Sciatic nerve (tissue), 2 donors: Measurements from ENCODE around the gene RUNX2. TPM values are rescaled to one million over a fixed set of nuclear protein-coding genes. Genes with fewer than 3 reads are reported as not detected.

Source experiments
- ATAC-seq: fragments of 200-7000 bp; cut with Tn5 transposase; one replicate; pipeline ENCODE4 v1.9.1; 2020; ENCODE audit warnings: mild to moderate bottlenecking, moderate library complexity
- DNase-seq: peaks from one replicate; pipeline ENCODE4 v3.0.0-alpha.2; 2020; ENCODE audit warnings: low spot score
- intact Hi-C: fragments of 100-400 bp; cut with DNase I; formaldehyde crosslinking; loops from one replicate; pipeline ENCODE4 v1.14.2; 2022
- total RNA-seq: library from RNA; stranded (reverse); fragmentation: NEBNext Ultra II Directional; extraction: Animal tissue kit (Norgen Biotek cat#: 25700); gene quantifications from one replicate; pipeline ENCODE4 v1.2.1, GENCODE V29; 2021
- donor health status: DM: no; HTN: no; CAD: no.
- donor health status: DM: no; HTN: no; CAD: no.

The RUNX2 gene
- total RNA-seq, 1 donor from 2014 or later: 18.0 TPM

DNA sequence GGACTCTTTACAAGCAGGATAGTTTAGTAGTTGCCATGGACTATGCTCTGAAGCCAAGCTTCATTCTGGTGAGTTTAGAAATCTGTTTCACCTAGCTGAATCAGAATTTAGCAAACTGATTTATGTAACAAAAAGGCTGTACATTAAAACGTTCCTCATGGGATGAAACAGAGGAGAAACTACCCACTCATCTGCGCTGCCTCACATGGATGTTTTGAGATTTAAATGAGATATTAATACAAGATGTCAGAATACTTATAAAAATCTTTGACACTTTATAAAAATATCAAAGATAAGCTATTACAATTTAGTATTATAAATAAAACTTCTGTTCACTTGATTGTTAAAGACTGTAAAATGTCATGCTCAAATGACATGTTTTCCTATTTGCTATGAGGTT is 16.8 kb downstream of the RUNX2 start:
- DNase-seq (no peak), ATAC-seq (no peak)
- intact Hi-C loops: no loop called here

DNA sequence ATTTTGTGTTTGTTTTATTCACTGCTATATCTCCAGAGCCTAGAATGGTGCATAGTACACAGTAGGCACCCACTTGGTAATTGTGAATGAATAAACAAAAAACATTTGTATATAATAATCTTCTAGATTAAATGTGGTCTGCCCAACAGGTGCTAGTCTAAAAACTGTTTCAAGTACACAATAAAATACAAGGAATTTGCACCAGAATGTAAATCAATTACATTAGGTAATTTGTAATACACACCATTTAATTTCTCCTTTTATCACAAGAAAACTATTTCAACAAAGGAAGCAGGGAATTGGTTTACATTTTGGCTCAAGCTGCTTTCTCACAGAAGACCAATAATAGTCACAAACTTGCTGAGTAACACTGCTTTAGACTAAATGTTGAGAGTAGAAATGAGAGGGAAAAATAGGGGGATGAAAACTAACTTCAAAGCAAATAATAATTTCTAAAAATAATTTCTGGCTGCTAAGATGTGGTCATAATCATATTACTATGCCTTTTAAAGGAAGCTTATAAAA is 22.1 kb downstream of the RUNX2 start:
- ATAC-seq (no peak), DNase-seq (no peak)
- intact Hi-C loops: no loop called here

DNA sequence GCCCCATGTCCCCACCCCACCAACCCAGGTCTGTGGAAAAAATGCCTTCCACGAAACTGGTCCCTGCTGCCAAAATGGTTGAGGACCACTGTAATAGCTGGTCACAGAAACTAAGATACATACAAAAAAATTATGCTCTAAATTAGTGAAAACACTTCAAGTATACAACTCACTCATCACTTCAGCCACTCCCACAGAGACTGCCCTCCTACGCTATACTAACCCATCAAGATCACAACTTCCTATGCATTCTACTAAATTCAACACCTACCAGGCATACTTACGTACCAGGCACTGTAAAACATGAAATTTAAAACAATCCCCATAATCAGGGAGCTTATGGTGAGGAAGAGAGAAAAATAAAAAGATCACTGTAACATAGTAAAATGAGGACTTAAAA is 22.9 kb downstream of the RUNX2 start:
- ATAC-seq (no peak), DNase-seq (no peak)
- intact Hi-C loops: no loop called here

DNA sequence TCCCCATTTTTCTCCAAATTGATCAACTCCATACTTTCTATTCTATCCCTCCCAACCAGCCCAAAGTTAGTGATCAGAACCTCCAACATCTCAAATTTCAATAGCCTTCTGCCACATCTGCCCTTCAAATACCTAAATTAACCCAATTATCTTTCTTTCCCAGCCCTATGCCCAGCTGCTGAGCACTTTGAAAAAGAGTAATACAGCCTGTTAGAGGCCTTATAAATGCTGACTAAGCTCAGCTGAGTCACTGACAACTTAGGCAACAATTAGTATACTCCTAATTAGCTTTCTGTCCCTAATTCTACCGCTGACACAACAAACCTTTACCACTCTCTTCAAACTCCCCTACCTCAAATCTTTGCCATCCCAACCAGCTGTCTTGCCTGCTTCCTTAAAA is 23.5 kb downstream of the RUNX2 start:
- ATAC-seq (no peak), DNase-seq (no peak)
- intact Hi-C loops: no loop called here

DNA sequence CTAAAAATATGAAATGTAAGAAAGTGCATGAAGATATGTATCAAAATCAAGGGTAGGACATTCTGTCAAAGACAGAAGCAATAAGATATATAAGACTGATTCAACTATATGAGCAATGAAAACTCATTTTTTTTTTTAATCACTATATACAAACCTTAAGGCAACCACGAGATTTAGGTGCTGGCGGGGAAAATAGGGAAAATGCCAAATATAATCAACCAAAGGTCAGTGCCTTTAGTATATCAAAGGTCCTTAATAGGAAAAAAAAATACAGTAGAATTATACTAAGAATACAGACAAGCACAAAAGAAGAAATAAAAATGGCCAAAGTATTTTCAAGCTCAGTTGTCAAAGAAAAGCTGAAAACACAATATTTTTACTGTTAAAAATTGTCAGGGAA is 25.5 kb downstream of the RUNX2 start:
- ATAC-seq (no peak), DNase-seq (no peak)
- intact Hi-C loops: no loop called here

DNA sequence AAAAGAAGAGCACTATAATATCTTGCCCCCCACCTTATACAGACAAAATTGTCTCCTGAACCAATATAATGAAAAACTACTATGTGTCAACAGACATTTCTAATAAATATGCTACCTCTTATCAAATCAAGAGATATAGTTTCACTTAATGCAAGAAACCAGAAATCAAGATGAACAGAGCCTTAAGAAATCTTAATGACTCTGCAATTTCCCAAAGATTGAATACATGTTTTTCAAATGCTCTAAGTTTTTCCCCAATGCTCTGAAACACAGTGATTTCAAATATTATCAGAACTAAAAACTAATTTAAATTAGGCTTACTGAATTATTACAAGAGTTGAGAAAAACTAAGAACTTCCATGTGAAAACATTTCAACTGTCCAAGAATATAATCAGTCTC is 36.3 kb downstream of the RUNX2 start:
- intact Hi-C loops: no loop called here
- ATAC-seq (no peak), DNase-seq (no peak)

DNA sequence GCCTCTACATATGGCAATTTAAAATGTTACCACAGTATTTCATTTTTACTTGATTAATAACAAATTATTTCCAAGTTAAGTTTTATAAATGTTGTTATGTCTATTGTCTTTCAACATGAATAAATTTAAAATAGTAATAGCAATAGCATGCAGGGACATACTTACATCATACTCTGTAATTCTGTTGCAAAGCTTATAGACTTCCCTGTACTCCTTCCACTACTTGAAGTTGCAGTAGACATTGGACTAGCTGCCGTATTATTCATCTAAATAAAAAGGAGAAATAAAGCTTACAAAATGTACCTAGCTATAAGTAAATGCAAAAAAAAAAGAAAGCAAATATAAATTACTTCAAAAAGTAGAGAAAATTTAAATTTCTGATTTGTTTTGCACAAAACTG is 36.9 kb downstream of the RUNX2 start:
- DNase-seq (no peak), ATAC-seq (no peak)
- intact Hi-C loops: no loop called here

DNA sequence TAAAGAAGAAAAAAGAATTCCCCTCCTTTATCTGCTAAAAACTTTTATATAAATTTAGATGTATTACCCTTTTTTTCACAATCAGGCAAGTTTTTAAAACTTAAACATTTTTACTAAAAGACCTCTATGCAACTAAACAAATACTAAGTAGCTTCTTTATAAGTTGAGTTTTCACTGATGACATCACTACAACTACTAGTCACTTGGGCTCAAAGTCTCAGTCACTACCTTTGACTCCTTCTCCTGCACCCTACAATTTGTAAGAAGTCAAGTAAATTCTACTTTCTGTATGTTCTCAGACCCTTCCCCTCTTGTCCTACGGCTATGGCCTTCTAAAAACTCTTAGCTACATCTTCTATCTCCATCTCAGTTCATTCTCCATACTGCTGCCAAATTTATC is 38.4 kb downstream of the RUNX2 start:
- ATAC-seq (no peak), DNase-seq (no peak)
- intact Hi-C loops: no loop called here

DNA sequence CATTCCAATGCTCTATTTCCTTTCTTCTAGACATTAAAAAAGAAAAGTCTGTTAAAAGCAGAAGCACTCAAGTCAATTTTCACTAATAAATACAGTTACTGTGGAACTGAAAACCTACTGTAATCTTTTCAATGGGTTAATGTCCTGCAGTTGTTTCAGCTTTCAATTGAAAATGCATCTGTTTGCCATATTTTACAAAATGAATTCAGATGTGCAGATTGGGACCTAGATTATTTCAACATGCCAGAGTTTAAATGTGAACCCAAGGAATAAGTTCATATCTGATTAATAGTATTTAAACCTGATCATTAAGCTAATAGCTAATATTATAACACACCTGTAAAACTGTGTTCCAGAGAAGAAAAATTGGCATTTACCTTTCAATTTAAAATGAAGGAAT is 39.9 kb downstream of the RUNX2 start:
- DNase-seq: no peak
- no peak for ATAC-seq
- intact Hi-C loops: no loop called here

DNA sequence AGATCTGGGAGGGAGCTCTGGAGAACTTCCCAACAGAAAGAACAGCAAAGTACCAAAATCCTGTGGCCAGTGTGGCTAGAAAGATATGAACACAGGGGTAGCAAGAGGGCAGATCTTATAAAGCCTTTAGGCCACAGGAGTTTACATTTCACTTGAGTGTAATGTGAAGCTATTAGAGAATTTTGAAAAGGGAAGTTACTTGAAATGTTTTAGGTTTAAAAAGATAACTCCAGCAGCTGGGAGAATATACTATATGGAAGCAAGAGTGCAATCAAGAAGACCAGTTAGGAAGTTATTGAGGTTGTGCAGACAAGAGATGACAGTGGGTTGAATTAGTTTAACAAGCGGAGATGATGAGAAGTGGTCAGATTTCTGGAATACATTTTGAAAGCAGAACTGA is 41.7 kb downstream of the RUNX2 start:
- ATAC-seq: no peak
- intact Hi-C loops: no loop called here

DNA sequence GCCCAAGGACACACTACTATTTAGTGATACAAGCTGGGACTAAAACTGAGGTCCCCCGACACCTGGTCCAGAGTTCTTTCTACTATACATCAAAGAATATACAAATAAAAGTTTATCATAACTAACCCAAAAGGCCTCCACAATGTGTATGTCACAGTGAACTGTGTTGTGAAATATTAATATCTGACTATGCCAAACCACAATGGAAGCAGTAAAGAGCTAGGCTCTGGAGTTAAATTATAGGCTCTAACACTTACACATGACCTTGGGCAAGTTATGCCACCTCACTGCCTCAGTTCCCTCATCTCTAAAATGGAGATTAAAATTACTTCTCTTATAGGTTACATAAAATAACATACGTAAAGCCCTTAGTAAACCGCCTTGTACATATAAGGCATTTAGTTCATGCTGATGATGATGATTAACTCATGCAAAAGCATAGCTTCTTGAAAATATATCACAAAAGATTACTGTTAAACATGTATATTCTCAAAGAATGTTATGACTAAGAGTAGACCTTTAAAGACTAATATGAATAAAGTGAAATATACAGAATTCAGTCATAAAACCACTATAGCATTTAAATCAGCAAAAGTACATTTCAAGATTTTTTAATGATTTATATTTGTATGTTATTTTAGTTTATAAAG is 43.9 kb downstream of the RUNX2 start:
- intact Hi-C loops: no loop called here
- ATAC-seq: no peak
- DNase-seq: no peak

More for the DNA sequence above, 41.7 kb downstream of the RUNX2 start:
- no peak for DNase-seq

DNA sequence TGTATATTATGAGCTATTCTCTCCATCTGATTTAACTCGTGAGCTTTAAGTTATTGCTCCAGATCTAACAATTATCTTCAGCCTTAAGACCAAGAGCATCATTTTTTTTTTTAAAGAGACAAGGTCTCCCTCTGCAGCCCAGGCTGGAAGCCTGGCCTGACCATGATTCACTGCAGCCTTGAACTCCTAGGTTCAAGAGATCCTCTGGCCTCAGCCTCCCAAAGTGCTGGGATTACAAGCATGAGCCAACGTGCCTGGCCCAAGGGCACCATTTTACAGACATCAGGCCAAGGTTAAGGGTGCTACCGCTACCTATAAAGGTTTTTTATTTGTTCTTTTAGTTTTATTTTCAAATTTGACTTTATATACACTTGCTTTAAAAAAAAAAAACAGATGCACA is 47.3 kb downstream of the RUNX2 start:
- DNase-seq (no peak), ATAC-seq (no peak)
- intact Hi-C loops: no loop called here

DNA sequence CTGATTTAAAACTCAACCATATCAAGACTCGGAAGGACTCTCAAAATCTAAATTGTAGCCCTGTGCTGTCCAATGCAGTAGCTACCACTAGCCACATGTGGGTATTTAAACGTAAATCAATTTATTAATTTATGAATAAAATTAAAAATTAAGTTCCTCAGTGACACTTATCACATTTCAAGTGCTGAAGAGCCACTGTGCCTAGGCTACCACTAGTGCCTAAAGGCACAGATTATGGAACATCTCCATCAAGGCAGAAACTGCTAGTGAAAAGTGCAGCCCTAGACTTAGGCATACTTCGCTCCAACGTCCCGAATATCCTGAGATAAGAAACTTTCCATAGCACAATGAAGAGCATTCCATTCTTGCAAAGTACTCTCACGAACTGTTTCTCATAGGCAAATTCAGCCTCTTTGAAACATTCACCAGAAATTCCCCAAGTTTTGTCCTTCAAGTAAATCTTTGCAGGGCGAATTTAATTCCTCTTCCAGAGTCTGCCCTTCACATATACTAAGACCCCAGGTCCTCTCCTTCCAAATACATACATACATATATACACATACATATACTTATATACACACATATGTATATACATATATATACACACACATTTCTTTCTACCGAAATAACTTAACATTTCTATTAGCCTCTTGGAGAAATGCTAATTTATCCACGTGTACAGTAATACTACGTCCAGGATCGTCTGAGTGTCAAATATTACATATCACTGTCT is 48.3 kb downstream of the RUNX2 start:
- intact Hi-C loops: no loop called here
- DNase-seq (no peak), ATAC-seq (no peak)

DNA sequence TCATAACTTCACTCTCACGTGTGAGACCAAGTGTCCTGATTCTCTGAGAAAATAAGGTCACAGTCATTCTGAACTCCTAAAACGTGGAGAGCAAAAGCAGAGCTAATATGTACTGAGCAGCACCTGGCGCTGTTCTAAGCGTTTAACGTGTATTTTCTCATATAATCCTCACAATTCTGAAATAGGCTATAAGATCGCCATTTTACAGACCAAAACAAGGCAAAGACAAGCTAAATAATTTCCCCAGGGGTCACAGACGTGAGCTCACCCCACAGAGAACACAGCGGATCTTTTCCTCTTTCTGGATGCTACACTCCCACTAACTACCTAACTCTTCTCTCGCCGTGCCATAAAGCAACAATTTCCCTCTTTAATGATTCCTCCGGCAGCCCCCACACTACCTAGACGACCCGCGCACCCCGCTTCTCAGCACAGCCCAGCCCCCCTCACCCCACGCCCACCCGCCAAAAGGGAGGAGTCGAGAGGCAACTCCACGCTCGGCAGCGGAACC is 49.0 kb downstream of the RUNX2 start:
- ATAC-seq (peak; percentile 26), DNase-seq (peak; percentile 90)
- intact Hi-C loops: no loop called here

DNA sequence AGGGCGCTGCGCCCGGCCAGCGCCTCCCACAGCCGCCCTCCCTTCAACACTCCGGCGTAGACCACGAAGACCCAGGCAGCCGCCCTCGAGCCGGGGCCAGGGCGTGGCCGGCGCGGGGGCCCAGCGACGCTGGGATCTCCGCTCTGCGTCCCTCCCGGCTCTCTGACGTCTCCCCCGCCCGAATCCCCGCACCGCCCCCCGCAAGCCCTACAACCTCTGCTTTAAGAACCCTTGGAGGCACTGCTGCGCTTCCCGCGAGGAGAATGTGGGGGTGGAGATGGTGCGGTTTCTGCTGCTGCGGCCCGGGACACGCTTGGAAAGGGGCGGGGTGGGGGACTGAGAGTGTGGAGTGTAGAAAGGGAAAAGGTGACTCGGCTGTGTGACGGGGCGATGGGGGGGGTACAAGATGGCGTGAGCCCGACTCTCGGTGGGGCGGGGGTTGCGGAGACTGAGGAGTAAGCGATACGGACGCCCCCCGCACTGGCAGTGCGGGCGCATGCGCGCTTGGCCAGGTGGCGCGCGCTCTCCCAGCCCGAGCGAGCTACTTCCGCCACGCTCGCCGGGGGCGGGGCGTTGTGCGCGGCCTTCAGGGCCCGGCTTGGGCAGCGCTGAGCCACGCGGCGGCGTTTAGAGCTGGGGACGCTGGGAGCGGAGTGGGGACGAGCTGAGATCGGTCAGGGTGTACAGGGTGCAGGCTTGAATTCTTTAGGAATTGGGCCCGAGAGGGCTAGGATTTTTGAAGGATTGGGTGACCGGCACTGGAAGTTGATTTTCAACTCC is 49.6 kb downstream of the RUNX2 start, which contains the start of gene SUPT3H:
TSS of gene SUPT3H (minus strand) at position 381 of the 780 bp plus-strand sequence.
- peak; percentile 94 for DNase-seq
- intact Hi-C loops: no loop called here
- ATAC-seq: peak; percentile 98

DNA sequence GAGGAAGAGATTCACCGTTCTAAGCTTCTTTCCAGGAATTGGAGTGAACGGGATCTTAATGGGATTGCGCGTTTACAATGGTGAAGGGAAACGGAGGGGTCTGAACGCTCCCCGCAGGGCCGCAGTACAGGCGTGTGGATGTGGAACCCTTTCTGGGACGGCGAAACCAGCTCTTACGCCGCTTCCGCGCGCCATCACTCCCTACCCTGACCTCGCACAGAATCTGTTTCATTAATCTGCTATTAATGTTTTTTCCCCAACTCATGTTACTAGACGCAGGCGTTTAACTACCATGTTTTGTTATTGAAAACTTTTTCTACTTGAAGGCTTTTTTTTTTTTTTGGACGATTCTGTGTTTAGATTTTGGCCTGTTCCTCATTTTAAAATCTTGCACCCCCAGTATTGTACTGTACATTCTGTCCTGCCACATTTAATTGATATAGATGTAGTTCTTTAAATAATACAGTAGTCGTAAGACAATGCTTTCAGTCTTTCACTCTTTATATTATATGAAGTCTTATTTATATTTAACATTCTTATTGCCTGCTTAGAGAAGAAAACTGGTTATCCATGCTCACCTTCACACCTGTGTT is 50.3 kb downstream of the RUNX2 start:
- ATAC-seq (peak; percentile 66), DNase-seq (peak; percentile 65)
- intact Hi-C loops: no loop called here

DNA sequence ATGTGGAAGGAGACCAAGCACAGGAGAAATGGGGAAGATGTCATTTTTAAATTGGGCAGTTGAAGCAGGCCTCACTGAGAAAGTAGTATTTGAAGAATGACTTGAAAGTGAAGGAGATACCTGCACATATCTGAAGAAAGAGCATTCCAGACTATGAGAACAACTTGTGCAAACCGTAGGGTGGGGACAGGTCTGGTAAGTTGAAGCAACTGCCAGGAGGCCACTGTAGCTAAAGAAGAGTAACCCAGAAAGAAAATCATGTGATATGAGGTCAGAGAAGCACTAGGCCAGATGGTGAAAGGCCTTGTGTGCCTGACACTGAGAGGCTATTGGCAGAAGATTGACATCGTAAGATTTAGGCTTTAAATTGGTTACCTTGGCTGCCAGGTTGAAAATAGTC is 54.3 kb downstream of the RUNX2 start:
- DNase-seq: no peak
- ATAC-seq: no peak
- intact Hi-C loops: no loop called here

DNA sequence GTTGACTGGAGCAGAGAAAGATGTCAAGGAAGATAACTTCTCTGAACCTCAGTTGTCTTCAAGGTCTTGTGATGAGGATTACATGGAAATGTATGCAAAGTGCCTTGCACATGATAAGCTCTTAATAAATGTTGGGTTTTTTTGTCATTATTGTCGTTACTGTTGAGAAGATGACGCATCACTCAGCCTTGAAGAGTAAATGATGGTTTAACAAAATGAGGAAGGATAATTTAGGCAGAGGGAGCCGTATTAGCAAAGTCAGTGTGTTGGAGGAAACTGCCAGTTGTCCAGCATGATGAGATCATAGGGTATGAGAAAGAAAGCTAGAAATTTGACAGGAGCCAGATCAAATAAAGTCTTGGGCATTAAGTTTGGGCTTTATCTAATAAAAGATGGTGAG is 58.4 kb downstream of the RUNX2 start:
- intact Hi-C loops: no loop called here
- ATAC-seq (no peak), DNase-seq (no peak)

DNA sequence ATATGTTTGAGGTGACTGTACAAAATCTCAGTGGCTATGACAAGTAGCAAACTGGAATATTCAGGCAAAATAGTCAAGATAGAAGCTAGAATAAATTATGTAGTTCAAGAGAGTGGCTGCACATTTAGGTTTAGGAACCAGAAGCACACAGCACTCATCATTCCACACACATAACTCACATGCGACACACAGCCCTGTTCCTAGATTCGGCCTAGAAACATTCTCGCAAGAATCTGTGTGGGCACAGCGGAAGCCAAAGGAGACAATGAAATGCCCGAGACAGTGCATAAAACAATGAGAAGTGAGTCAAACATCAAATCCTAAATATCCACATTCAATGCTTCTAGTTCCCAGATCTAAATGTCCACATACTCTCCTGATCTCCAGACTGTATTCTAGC is 59.1 kb downstream of the RUNX2 start:
- no peak for ATAC-seq
- intact Hi-C loops: no loop called here
- no peak for DNase-seq
